ENCODE data around the gene CYP4F3.
"Not testable (repeated sequence)": the region's sequence is repeated elsewhere in the genome, so short reads cannot be mapped to it uniquely, and the experiment has no call there.

Gene CYP4F3

DNA sequence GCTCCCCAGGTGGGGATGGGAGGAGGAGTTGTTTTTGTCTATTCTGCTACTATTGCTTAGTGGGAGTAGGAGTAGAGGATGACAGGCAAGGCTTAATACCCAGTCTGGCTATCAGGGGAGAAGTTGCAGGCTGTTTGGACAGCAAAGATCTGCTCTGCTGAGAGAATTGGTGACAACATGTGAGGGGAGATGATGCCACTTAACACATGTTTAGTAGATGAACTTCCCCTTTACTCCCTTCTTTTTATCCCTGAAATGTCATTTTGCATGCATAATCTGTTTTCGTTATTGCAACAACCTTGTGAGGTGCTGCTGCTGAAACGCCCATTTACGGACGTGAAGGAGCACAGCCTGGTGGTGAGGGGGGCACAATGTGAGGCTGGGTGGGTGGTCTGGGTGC lies 29.2 kb downstream of the CYP4F3 start:
- no peak for DNase-seq (ENCODE audit: low read depth in 2 of 2)

DNA sequence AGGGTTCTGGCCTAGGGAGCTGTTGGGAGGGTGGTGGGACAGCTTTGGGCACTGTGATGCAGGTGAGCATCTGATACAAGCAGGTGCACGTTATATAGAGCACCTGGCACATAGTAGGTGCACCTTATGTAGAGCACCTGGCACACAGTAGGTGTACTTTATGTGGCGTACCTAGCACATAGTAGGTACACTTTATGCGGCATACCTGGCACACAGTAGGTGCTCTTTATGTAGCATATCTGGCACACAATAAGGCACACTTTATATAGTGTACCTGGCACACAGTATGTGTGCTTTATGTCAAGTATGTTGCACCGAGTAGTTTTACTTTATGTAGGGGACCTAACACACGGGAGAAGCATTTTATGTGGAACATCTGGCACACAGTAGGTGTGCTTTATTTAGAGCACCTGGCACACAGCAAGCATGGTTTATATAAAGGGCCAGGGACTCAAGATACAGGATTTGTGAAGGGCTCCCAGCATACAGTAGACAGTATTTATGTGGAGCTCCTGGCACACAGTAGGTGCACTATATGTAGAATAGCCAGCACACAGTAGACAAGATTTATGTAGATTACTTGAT lies 30.6 kb downstream of the CYP4F3 start:
- no peak for DNase-seq (ENCODE audit: low read depth in 2 of 2)

DNA sequence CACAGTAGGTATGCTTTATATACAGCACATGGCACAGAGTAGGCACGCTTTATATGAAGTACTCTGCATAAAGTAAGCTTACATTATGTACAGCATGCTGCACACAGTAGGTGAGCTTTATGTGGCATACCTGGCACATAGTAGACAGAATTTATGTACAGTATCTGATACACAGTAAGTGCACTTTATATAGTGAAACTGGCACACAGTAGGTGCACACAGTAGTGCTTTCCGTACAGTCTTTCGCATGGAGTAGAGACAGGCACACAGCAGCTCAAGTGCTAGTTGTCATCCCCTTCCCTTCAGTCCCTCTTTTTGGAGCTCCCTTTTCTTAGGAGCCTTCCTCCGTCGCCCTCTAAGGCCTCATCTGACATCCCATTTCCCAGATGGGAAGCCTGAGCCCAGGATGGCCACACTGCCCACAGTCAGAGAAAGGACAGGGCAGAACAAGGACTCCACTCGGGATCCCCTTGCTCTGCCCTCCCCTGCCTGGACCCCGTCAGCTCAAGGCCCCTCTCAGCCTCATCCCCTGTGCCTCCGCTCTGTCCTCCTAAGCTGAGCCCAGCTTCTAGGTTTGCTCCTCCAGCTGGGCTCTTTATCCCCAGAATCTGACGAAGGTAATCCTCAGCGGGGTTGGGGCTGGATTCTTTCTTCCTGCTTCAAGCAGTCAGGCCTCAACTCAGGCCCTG lies 31.3 kb downstream of the CYP4F3 start:
- DNase-seq (ENCODE audit: low read depth in 2 of 2): no peak

DNA sequence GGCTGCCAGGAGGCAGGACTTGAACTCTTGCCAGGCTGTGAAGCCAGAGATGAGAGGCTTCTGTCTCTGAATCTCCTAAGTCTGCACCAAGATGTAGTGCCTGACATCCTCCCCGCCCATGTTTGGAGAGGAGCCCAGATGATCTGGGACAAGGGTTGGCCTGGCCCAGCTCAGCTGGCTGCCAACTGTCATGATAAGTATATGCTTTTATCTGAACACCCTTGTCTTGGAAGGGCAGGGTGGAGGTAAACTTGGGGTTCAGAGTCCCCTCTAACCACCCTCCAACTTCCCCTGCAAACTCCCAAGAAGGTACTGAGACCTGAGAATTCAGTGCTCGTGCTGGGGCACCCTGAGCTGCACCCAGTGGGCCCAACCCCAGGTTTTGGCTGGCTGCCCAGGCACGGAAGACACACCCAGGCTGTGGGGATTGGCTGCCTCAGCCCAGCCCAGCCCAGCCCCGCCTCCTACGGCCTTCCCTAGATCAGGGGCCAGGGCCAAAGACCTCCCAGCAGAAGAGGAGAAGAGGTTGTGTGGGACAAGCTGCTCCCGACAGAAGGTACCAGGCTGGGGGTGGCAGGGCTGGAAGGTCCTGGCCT lies 32.0 kb downstream of the CYP4F3 start, which contains the start of gene CYP4F12:
TSS of gene CYP4F12 (plus strand) at position 508 of the 596 bp plus-strand sequence. CDS start 443 bp downstream, outside the sequence.
- DNase-seq (ENCODE audit: low read depth in 2 of 2): peak in 1 of 2 donors; percentile 3

DNA sequence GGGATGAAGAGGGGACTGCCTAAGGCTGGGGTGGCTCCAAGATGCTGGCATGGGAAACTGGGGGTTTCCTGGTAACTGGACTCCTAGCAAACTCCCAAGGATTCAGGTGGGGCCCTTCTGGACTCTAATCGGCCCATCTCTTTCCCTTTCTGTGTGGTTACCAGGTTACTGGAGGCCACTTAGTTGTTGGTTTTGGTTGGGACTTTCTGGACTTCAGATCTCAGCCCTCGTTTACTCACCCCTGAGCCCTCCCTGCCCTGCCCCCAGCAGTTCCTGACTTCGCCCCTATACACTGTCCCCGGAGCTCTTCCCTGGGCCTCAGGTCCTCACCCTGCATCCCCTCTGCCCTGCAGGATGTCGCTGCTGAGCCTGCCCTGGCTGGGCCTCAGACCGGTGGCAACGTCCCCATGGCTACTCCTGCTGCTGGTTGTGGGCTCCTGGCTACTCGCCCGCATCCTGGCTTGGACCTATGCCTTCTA lies 32.5 kb downstream of the CYP4F3 start:
- DNase-seq (ENCODE audit: low read depth in 2 of 2): no peak

DNA sequence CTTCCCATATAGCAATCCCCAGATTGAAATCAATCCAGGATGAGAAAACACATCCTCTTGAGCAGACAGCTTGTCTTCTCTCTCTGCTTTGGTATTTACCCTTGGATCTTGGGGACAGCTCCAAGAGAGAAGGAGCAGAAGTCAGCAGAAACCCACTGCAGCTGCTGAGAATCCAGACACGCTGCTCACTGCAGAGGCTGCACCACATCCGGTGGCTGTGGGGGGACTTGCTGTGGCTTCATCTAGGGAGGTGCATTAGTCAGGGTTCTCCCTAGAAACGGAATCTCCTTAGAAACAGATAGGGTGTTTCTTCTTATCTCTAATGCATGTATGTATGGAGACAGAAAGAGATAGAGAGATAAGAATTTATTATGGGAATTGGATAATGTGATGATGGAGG lies 34.9 kb downstream of the CYP4F3 start:
- DNase-seq (ENCODE audit: low read depth in 2 of 2): no peak

DNA sequence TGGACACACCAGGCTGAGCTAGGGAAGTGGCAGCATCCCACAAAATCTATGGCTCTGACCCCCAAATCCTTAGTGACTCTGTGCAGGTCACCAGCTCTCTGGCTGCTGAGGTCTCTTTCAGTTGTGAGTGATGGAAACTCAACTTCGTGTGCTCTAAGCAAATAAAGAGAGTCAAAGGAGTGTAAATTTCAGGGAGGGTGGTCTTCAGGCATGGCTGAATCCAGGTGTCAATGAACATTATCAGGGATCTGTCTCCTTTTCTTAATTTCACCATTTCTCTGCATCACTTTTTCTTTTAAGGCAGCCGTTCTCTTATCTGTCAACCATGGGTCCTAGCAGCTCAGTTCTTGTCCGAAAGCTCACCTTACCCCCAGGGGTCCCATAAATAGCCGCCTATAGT lies 38.4 kb downstream of the CYP4F3 start:
- DNase-seq (ENCODE audit: low read depth in 2 of 2): no peak

DNA sequence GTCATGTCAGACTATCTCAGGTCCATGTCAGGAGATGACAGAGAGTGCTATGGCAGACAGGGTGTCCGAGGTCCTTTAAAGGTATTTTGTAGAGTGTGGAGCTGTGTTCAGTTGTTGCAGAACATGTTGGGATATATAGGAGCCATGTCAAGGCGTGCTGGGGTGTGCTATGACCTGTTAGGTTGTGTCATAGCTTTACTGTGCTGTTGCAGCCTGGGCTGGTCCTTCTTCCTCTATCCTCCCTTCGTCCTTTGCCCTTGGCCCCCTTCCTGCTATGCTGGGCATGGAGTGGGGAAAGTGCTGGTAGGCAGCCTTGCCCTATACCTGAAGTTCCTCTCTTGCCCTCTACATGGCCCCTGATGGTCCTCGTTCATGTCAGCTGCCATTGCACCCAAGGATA lies 39.2 kb downstream of the CYP4F3 start:
- DNase-seq (ENCODE audit: low read depth in 2 of 2): not testable (repeated sequence)

DNA sequence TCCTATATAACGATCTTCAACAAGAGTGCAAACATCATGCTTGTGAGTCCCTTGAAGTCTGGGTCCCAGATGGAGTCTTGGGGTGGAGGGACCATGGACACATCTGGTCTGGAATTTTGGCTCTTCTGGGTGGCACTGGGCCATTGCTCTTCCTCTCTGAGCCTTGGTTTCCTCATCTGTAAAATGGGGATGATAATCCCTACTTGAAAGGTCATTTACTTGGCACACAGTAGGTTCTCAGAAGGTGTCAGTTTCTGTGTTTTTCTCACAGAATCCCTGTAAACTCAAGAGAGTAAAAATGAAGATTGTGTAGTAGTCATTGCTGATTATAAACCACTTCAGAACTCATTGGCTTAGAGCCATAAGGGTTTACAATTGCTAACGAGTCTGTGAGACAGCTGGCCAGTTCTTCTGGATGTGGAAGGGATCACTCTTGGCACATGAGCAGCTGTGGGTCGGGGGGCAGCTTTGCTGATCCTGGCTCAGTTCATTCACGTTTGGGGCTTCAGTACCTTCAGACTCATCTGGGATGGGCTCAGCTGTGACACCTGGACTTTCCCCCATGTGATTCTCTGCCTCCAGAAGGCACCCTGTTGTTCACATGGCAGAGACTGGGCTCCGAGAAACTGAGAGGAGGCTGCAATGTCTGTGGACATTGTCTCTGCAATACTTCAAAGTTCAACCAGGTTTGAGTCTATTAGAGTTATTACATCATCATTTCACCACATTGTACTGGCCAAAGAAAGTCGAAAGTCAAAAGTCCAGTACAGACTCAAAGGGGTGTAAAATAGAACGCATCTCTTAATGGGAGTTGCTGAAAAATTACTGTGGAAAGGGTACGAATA lies 40.0 kb downstream of the CYP4F3 start:
- no peak for DNase-seq (ENCODE audit: low read depth in 2 of 2)

DNA sequence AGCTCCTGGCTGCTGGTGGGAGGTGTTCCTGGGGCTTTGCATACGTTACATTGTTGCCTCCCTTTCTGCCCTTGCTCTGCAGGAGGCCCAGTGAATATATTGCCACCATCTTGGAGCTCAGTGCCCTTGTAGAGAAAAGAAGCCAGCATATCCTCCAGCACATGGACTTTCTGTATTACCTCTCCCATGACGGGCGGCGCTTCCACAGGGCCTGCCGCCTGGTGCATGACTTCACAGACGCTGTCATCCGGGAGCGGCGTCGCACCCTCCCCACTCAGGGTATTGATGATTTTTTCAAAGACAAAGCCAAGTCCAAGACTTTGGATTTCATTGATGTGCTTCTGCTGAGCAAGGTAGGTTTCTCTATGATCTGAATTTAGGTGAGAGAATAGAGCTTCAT lies 42.7 kb downstream of the CYP4F3 start:
- DNase-seq (ENCODE audit: low read depth in 2 of 2): no peak

DNA sequence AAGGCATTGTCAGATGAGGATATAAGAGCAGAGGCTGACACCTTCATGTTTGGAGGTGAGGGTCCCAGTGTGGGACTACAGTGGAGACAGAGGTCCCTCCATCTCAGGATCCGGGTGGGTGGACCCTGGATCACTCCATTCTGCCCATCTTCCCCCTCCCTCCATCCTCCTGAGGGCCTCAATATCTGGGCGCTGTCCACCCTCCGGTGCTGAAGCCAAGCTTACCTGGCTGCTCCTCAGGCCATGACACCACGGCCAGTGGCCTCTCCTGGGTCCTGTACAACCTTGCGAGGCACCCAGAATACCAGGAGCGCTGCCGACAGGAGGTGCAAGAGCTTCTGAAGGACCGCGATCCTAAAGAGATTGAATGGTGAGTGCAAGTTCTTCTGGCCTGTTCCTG lies 44.1 kb downstream of the CYP4F3 start:
- DNase-seq (ENCODE audit: low read depth in 2 of 2): no peak

DNA sequence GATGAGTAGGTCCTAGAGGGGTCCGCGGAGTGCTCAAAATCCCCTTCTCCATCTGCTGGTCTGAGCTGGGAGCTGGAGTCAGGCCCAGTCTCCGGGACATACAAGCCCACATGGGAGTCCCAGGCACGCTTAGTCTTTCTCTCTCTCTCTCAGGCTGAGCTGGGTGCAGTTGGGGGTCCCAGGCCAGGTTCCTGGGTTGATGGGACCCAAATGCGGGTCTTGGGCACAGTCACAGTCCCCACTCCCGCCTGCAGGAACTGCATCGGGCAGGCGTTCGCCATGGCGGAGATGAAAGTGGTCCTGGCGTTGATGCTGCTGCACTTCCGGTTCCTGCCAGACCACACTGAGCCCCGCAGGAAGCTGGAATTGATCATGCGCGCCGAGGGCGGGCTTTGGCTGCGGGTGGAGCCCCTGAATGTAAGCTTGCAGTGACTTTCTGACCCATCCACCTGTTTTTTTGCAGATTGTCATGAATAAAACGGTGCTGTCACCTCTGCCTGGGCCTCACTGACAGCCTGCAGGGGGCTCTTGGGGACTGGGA lies 56.0 kb downstream of the CYP4F3 start:
- no peak for DNase-seq (ENCODE audit: low read depth in 2 of 2)

DNA sequence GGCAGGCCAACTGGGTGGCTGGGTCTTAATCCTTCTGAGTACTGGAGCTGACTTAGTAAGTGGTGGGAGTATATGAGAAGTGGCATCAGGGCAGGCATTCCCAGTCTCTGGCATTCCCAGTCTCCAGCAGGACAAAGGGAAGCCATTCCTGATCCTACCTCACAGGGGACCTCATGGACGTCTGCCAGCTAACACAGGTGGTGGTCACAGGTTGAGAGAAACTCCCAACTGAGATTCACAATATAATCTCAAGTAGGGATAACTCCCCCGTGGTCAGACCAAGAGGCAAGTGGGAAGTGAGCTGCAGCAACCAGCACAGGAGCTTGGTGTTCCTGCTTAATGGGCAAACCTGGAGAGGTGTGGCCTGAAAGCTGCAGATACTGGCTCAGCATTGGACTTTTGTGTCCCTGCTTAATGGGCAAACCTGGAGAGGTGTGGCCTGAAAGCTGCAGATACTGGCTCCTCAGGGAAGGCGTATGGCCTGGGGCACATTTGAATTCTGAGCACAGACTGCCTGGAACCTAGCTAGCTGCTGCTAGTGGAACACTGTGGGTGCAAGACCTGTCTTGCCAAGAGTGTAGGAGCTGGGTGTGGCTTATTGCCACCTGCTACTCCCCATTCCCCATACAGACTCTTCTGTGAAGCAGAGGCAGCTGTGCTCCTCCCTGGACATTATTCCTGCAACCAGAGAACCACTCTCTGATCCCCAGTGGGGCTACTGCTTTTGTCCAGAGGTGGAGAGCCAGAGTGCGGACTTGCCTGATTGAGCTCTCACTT lies 61.2 kb downstream of the CYP4F3 start:
- DNase-seq (ENCODE audit: low read depth in 2 of 2): no peak

DNA sequence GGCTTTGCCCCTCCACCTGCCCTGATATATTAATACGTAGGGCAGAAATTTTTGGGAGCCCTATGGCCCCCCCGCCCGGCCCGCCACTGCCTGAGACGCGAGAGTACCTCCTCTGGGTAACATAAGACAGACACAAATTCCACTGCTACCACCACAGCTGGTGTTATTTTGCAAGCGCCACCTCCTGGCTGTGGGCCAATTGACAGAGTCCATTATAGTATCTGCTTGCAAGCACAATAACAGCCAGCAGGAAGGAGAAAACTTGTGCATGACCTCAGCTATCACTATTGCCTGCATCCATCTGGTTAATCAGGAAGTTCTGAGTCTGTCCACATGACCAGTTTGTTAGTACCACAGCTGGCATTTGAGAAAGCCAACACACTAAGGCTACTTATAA lies 61.8 kb downstream of the CYP4F3 start:
- DNase-seq (ENCODE audit: low read depth in 2 of 2): no peak
